HG03095 (cell line): Measurements from ENCODE around the gene EPS8L2.

Source experiments
- ATAC-seq: cut with Tn5 transposase; IDR thresholded peaks from one replicate; pipeline ENCODE4 v1.9.1; 2021; ENCODE audit warnings: moderate library complexity; ENCODE audit not compliant: unreplicated experiment

EPS8L2 gene

GRCh38 chr11:705646-706438 lies at the start of gene EPS8L2:
EPS8L2 (plus strand) TSS chr11:706231; CDS start chr11:709408, 3,177 bp downstream.
- ATAC-seq, result no peak

DNA sequence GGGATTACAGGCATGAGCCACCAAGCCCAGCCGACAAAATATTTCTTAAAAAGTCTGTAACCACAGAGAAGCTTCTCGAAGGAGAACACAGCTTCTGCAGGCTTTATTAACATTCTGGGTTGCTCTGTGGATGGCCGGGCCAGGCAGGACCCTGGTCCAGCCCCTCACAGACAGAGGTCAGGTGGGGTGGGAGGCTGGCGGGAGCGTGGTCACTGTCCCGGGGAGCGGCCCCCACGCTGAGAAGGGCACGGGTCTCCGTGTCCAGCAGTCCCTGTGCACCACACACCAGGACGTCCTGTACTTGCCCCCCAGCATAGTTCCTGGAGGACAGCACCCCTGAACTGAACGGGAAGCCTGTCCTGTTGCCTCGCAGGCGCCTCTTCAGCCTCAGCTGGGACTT lies 49.6 kb upstream of the EPS8L2 start:
- no peak for ATAC-seq

- no peak for ATAC-seq
Measured at GRCh38 chr11:656866-657265, 49.2 kb upstream of the EPS8L2 start.

DNA sequence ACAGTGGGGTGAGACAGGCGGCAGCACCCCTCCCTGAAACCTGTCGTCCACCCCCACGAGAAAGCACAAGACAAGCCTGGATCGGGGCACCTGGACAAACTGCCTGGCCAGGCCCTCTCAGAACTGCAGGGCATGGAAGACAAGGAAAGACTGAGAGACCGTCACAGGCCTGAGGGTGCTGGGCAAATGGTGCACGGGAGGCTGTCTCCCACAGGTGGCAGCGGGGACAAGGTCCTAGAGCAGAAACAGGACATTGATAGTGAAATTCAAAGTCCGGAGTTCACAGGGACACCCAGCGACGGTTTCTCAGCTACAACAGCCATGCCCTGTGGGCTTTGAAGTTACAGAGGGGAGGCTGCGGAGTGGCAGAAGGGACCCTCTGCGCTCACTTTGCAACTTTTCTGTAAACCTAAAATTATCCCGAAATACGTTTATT lies 48.3 kb upstream of the EPS8L2 start:
- ATAC-seq, result no peak

DNA sequence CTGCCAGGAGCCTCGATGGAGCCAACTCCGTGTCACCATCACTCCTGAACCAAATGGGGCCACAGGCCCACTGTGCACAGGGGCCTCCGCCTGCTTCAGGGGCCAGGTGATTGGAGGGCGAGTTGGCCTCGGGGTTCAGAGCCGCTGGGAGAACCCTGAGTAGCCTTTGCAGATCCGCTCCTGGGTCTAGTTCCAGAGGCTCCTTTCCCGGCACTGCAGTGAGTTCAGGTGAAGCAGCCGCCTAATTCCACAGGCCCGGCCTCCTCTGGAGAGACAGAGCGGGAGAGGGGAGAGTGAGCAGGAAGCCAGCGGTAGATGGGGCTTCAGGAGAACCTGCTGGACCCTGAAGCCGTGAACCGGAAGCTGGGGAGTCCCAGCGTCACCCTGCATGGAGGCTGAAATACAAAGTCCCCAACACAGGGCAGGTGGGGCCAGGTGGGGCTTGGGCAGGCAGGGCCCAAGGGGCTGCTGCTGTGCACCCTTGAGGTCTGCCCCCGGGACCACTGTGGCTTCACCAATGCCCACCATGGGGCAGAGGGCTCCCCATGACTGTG lies 46.4 kb upstream of the EPS8L2 start:
- ATAC-seq, result no peak

DNA sequence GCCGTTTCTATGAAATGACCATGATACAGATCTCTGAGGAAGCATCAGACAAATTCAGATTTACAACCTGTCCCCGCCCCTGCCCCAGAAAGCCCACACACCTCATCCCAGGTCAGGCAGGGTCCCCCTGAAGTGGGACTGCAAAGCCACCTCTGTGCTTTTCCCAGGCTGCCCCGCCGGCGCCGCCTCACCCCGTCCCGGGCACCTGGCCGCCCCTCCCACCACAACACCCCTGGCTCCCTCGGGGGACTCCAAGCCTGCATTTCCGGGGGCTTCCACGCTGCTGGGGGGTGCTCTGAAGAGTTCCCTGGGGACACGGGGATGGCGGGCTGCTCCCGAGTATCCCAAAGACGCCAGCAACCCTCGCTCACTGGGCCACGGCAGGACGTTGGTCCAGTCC lies 45.8 kb upstream of the EPS8L2 start:
- no peak for ATAC-seq

DNA sequence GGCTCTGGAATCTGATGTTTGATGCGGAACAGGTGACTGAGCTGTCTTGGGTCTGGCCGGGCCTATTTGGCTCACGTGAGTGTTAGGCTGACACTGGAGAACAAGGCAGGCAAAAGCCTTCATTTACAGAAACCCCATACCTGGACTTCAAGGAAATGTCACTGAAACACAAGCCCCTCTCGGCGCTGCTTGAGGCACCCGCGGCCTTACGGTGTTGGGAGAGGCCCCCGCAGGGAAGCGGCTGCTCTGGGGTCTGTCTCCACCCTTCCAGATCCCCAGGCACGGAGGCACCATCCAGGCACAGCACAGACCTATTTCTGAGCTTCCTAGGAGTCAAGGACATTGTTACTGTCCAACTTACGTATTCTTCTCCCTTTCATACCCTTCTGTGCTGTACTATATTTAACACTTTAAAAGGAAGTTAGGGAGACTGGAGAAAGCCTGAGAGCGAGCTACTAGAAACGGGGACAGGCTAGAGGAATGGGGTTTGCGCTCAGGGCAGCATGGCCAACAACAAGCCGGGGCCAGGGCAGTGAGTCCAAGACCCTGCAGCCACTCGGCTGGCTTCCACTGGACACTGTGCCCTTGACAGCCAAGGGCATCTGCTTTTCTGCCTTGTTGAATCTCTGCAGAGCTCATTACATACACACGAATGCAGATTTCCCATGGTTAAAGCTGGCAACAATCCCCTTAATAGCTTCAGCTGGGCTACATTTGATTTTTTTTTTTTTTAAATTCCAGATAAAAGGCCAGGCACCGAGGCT lies 45.2 kb upstream of the EPS8L2 start:
- no peak for ATAC-seq

- no peak for ATAC-seq
Measured at GRCh38 chr11:662689-663274, 43.2 kb upstream of the EPS8L2 start.

DNA sequence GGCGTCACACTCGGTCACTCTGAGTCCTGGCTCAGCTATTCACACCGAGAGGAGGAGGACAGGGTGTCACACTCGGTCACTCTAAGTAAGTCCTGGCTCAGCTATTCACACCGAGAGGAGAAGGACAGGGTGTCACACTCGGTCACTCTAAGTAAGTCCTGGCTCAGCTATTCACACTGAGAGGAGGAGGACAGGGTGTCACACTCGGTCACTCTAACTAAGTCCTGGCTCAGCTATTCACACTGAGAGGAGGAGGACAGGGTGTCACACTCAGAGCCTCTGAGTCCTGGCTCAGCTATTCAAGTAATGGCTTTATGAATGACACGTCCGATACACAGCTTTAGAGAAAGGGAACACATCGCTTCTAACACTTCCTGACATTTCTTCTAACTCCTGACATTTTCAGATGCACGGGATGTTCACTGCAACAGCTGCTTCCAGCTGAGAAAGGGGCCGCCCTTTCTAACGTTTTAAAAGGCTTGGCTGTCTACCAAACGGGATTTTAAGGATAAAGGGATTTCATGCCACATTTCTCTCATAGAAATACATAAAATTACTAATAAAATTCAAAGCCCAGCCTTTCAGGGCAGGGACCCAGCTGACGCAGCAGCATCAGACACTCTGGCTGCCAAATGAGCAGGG lies 40.8 kb upstream of the EPS8L2 start:
- ATAC-seq, result no peak

- ATAC-seq, result no peak
Measured at GRCh38 chr11:665704-666281, 40.2 kb upstream of the EPS8L2 start.

DNA sequence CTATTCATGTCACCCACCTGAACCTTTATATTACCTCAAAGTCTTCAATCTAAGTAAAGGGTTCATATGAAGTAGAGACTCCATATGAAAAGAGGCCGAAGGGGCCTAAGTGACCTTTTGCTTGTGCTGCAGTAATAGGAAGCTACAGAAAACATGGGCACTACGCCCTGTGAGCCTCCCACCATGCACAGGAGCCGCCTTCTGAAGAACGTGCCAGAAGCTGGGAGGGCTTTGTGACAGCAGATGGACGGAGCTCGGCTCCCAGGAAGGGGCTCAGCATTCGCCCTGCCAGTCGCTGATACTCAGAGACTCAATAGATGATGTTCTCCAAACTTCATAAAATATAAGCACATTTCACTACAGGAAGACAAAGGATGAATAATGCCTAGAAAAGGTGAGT lies 32.2 kb upstream of the EPS8L2 start:
- ATAC-seq, result no peak

- ATAC-seq, result no peak
Measured at GRCh38 chr11:674406-674805, 31.6 kb upstream of the EPS8L2 start.

DNA sequence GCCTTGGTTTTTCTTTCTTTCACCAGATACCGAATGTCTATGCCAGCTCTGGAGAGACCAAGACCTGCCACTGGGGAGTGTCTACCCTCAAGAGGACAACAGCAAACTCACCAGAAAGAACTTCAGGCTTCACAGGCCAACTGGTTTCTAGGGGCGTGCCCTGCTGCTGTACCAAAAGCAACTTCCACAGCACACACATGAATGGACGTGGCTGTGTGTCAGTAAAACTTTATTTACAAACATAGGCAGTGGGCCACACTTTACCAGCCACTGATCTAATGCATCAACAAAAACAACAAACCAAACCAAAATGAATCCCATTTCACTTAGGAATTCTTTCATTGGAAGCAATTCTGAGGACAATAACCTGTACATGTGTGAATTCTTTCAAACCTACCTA lies 27.7 kb upstream of the EPS8L2 start:
- ATAC-seq, result no peak

- no peak for ATAC-seq
Measured at GRCh38 chr11:679271-680207, 26.5 kb upstream of the EPS8L2 start.

DNA sequence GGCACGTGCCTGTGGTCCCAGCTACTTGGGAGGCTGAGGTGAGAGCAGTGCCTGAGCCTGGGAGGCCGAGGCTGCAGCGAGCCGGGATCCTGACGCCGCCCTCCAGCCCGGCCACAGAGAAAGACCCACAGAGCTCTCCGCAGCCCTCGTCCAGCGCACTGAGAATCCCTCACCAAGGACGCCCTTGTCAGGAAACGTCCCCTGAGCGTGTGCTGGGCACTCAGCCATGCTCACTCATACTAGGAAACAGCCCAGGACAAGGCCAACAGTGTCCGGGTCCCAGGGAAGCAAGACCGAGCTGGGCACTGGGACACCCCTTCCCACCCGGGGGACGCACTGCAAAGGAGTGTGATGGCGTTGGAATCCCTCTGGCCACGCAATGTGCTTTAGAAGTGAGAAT lies 25.6 kb upstream of the EPS8L2 start:
- ATAC-seq, result no peak

DNA sequence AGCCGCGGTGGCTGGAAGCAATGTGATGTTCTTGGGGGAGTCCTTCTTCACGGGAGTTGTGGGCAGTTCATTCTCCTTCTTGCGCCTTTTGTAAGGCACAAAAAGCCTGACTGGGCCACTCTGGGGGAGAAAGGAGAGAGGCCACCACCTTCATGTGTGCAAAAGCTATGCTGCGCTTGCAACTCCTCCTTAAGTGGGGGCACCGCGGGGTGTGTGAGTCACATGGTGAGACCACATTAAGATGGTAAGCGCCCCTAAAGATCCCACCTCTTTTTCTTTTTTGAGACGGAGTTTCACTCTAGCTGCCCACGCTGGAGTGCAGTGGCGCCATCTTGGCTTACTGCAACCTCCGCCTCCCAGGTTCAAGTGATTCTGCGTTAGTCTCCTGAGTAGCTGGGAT lies 25.1 kb upstream of the EPS8L2 start:
- ATAC-seq, result no peak

GRCh38 chr11:686451-687243 lies 19.4 kb upstream of the EPS8L2 start:
- ATAC-seq, result no peak

DNA sequence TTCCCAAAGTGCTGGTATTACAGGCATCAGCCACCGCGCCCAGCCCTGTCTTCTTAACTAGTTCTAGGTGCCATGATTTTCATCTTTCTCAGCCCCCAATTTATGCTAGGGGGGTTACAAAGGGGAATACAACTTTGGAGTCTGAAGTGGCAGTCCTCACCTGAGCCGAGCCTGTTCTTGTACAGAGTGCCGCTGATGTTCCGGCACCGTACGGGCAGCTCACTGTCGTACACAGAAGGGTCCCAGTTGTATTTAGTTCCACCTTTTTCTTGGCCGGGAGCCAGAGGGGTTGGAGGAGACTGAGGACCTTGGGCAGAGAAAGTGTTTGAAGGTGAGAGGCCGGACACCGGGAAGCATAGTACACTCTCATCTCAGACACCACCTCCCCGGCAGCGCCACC lies 18.3 kb upstream of the EPS8L2 start:
- no peak for ATAC-seq

- no peak for ATAC-seq
Measured at GRCh38 chr11:688681-689080, 17.4 kb upstream of the EPS8L2 start.
